Head of caudate nucleus (tissue), 42 donors: ENCODE results near the gene CSMD2.

Experiments used
- DNase-seq, 42 donors: peaks; one replicate each; pipeline versions ENCODE4 v3.0.0 to v3.0.0-alpha.2; 2020 to 2021; ENCODE audit warnings: mixed read lengths in 7 of 42
- intact Hi-C: fragments of 100-400 bp; cut with DNase I; formaldehyde crosslinking; loops from one replicate; pipeline ENCODE4 v1.15.0; 2022

CSMD2 gene

DNA sequence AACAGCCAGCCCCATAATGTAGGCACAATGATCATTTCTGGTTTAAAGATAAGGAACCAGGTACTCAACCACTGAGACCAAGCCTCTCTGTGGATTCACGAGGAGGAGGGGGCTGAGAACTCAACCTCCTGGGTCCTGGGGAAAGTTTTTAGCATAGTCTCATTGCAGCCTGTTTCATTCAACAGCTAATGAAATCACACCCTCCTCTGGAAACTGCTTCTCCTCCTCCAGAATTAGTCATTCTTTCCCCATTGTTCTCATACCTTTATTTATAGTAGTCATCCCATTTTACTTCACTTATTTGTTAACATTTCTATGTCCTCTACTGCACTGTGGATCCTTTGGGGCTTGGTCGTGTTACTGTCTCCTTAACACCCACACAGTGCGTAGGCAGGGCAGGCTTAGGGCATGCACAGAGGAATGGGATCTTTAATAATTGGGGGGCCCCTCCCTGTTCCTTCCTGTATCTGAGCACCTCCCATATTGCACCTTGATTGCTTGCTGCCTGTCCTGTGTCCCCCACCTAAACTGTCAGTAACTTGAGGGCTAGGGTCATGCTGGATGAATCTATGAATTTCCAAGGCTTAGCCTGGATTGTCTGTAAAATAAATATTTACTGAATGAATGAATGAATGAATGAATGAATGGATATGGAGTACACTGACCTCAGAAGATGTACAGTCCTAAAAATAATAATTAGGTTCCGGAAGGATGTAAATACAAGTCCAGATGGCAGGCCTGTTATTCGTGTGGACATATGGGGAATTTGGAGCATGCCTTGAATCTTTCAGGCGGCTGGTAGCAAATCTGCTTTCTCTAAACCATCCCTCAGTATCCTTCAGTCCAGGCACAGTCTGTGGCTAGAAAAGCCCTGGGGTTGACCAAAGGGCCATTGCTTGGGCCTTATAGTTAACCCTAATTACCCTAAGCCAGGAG, 455.0 kb downstream of the CSMD2 start:
- DNase-seq: peak in 22 of 42 donors; percentile 7 to 67 (median 22)
- intact Hi-C loops: no loop called here

DNA sequence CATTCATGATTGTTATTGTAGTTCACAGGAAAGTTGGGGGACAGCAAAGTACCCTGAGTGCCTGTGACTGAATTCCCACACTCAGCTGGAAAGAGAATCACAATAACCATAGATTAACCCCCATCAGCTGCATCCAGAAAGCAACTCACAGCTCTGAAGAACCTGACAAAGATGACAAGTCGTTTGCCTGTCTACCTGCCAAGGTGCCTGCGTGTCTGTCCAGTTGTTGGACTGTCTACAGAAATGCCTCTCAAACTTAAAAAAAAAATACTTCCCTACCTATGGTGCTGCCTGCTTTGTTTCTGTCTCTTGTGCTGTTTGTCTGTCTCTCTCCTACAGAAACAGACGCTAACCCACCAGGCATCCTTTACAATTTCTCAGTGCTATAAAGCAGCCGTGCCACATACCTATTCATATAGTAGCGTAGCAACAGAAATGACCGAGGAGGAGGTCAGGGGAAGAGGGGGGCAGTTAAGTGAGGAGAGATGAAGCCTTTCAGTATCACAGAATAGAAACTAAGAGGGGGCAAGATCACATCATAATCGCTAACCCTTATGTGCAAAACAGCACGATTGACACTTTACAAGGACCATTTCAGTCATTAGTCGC, 455.8 kb downstream of the CSMD2 start:
- intact Hi-C loops: no loop called here
- DNase-seq: peak in 1 of 42 donors; percentile 9

GRCh38 chr1:33706634-33707255, 458.3 kb downstream of the CSMD2 start:
- intact Hi-C loops: no loop called here
- peak in 1 of 42 donors; percentile 5 for DNase-seq

DNA sequence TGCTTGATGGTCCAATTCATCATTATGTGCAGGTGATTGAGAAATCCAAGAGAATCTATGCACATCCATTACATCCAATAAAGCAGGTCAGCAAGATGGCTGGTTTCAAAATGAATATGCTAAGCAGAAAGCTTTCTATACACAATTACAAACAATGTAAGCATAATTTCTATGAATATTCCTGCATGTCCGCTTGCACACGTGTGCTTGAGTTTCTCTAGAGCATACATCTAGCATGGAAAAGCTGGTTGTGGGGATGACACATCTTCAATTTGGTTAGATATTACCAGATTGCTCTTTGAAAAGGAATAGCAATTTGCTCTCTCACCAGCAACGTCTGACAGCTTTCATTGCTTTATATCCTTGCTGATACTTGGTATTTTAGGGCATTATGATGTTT, 461.6 kb downstream of the CSMD2 start:
- peak in 1 of 42 donors; percentile 1 for DNase-seq
- intact Hi-C loops: no loop called here

DNA sequence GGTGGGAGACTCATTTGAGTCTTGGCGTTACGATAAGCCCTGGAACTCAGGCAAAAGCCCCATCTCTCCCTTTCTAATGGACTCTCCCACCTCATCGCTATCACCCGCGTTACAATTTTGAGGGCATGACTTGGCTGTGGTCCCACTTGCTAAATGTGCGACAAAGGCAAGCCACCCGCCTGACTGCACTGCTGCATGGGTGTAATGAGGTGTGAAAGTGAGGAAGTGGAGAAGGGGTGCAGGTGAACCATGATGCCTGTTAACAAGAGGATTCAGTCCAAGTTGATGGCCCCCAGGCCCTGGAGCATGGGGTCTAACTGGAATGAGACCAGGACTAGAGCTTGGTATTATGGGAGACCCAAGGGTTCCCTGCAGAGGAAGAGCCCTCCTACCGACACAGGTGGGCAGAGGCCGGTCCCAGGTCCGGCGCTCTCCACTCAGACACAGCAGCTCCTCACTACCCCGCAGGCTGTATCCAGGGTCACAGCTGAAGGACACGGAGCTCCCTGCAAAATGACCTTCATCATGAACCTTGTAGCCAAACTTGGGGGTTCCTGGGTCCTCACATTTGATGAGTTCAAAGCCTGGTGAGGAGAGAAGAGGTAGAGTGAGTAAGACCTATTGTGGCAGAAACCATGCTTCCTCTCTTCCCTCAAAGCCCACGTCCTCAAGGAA, 466.5 kb downstream of the CSMD2 start:
- intact Hi-C loops: no loop called here
- DNase-seq: no peak

GRCh38 chr1:33697816-33698215, 467.2 kb downstream of the CSMD2 start:
- intact Hi-C loops: no loop called here
- DNase-seq: no peak

DNA sequence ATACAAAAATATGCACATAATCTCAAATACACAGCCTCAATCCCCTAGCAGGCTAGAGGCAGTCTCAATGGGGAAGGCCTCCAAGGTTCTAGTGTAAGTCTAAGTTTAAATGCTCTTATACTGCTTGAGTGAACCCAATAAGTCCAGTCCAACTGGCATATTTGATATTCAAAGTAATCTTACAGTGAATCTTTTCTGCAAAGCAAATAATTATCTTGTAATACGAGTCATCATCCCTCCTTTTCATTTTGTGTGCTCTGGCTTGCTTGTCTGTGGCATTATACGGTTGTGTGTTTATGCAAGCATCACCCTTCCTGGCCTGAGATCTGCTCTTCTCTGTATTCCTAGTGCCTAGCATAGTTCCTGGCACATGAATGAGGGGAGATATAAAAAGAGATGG, 468.1 kb downstream of the CSMD2 start:
- DNase-seq: no peak
- intact Hi-C loops: no loop called here

DNA sequence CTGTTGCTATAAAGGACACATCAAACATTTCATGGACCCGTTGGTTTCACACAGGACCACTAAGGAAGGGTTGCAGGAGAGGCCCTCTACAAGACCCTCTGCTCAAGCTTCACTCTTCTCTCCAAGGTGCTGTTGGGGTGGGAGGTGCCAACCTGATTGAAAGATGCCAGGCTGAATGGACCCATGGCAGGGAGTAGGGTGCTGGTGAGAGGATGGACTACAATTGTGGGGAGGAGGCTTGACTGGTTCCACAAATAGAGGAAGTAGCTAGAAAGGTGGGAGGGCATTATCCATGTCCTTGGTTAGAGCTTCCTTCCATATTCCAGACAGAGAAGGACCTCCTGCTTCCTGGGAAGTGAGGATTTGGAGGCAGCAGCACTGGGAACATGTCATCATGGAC, 468.7 kb downstream of the CSMD2 start:
- intact Hi-C loops: no loop called here
- no peak for DNase-seq

- intact Hi-C loops: no loop called here
These were observed 472.5 kb downstream of the CSMD2 start for GRCh38 chr1:33692206-33693188.

GRCh38 chr1:33687000-33687399, 478.0 kb downstream of the CSMD2 start:
- no peak for DNase-seq

More at GRCh38 chr1:33692206-33693188, 472.5 kb downstream of the CSMD2 start:
- DNase-seq: no peak

DNA sequence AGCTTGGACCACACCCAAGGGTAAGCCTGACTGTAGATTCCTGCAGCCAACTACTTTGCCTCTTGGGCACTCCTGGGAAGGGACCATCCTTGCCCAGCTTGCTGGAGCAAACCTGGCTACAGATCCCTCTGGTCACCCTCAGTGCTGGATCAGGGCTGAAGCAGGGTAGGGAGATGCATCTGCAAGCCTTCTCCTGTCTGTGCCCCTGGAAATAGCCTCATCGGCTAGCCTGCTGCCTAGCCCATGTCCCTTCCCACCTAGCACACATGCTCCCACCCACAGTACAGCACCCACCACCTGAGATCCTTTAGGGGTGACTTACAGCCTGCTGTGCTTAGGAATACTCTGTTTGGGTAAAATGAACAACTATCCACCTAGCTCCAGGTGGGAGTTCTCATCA, 478.5 kb downstream of the CSMD2 start:
- intact Hi-C loops: no loop called here
- DNase-seq: no peak

More at GRCh38 chr1:33687000-33687399, 478.0 kb downstream of the CSMD2 start:
- intact Hi-C loops: no loop called here

GRCh38 chr1:33685256-33685655, 479.8 kb downstream of the CSMD2 start:
- intact Hi-C loops: no loop called here
- no peak for DNase-seq

GRCh38 chr1:33684396-33685179, 480.4 kb downstream of the CSMD2 start:
- DNase-seq: peak in 8 of 42 donors; percentile 4 to 46 (median 22)
- intact Hi-C loops: no loop called here

DNA sequence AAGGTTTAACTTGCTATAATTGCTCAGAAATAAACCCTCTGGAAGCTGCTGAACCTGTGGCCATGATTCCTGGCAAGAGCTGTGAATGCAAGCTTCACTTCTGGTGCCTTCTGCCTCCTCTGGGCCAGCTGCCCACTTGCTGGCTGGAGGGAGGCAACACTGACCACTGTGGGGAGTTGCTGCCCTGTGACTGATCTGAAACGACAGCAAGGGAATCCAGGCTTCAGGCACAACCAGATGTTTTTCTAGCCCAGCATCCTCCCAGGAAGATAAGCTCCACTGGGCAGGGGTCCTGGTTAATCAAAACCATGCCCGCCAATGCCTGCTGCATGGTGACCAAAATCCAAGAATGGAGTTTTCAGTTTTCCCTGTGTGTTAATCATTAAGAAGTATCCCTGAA, 481.1 kb downstream of the CSMD2 start:
- DNase-seq: peak in 35 of 42 donors; percentile 18 to 76 (median 44)
- intact Hi-C loops: no loop called here

DNA sequence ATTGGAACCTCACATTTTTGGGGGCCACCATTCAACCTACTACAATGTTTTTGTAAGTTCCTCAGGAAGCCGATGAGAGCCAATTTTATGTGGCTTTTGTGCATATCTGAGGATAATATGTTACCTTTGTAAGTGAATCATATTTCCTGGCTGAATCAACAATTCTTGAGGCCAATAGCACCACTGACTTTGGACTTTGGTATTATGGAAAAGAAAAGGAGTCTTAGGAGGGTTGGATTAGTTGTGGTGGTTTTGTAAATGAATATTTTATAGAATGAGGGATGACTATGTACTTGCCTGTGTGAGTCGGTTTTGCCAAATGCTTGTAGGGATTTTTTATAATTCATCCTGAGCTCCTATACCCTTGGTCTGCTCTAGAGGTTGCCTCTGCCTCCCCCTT, 482.7 kb downstream of the CSMD2 start:
- DNase-seq: no peak
- intact Hi-C loops: no loop called here

GRCh38 chr1:33680281-33680840, 484.7 kb downstream of the CSMD2 start:
- intact Hi-C loops: no loop called here
- DNase-seq: no peak

DNA sequence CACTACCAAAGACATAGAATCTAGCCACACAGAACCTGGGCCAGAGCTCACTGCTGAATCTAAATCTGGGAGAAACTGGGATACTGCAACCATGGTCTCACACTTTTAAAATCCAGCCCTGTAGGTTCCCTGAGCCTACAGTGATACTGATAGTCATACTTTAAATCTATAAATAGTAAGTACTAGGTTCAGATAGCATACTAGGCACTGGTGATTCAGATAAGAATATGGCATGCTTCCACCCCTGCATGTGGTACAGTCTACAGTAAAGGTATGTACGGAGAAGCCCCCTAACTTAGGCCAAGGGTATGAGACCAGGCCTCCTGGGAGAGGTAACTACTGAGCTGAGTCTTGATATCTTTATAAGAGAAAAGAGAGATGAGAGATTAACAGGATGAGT, 494.5 kb downstream of the CSMD2 start:
- no peak for DNase-seq
- intact Hi-C loops: no loop called here
